Stimulated activated CD4-positive, alpha-beta T cell treated with anti-CD3 and anti-CD28 coated beads, Interleukin-15, amount 100 ng/mL, for 1 hour (primary cell): ENCODE results near the gene KCNK5.

Source experiments
- DNase-seq, 2 donors: peaks; one replicate each; pipeline ENCODE4 v3.0.0-alpha.2; 2020; ENCODE audit warnings: low read depth in 1 of 2, low spot score in 1 of 2

Gene KCNK5, protein sequence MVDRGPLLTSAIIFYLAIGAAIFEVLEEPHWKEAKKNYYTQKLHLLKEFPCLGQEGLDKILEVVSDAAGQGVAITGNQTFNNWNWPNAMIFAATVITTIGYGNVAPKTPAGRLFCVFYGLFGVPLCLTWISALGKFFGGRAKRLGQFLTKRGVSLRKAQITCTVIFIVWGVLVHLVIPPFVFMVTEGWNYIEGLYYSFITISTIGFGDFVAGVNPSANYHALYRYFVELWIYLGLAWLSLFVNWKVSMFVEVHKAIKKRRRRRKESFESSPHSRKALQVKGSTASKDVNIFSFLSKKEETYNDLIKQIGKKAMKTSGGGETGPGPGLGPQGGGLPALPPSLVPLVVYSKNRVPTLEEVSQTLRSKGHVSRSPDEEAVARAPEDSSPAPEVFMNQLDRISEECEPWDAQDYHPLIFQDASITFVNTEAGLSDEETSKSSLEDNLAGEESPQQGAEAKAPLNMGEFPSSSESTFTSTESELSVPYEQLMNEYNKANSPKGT

DNA sequence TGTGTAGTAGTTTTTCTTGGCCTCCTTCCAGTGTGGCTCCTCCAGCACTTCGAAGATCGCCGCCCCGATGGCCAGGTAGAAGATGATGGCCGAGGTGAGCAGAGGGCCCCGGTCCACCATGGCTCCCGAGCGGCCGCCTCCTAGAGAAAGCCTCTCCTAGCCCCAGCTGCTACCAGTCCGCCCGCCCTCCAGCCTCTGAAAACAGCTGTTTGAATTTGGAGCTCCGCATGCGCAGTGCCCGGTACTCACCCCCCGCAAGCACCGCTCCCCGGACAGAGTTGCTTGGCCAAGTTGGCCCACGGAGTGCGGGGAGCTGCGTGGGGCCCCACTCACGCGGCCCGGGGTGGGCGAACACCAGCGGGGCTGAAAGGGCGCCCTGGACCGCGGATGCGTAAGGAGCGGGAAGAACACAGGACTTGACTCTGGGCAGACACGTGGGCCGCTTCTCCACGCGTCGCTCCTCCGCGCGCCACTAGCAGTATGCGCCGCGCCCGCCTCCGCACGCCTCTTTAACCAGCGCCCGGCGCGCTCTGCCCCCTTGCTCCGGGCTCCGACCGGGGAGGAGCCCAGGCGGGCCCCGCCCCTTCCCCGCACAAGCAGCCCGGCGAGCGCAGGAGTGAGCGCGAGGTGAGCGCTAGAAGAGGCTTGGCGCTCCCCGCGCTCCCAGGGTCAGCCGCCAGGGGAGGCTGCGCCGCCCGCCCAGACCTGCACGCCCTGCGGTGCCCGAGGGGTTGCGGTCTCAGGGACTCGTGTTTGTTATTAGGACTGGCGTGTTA lies at the start of gene KCNK5:
TSS of gene KCNK5 (minus strand) at position 484 of the 776 bp plus-strand sequence. CDS start at position 120, 364 bp downstream.
- peak; percentile 31 to 73 for DNase-seq

DNA sequence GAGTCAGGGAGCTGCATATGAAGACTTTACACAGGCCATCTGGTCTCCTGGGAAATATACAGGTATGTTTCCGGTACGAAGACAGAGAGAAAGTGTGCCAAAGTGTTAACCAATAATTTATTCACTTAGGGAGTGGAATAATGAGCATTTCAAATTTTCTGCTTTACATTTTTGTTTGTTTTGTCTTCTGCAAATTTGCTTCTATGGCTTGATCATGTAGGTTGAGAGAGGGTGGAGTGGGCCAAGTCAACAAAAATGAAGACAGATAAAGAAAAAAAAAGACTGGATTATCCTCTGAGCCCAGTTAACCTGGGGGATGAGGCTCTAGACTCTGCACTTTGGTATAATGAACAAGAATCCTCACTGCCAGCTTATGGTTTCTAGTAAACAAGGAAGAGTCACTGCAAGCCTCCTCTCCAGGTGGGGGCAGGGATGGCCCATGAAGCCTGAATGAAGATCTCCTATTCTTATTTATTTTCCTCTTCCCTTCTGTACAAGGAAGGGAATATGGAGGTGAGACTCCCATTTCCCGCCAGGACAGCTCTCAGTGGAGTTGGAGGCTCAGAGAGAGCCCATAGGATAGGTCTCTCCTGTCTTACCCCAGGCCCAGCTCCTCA lies 47.2 kb upstream of the KCNK5 start:
- no peak for DNase-seq

DNA sequence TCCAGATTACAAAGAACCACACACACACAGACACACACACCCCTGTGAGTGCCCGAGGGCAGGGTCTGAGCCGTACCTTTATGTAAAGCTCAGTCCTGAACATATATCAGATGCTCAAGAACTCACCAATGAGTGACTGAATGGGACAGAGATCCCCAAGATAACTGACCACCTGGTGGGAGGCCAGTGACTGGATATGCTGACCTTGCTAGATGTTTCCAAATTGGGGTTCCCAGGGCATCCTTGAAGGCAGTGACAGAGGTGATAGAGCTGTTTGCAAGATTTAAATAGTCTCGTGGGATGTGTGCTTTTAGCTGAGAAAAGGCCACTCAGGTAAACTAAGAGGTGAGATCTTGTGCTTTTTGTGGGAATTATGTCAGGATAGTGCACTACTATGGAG lies 45.6 kb upstream of the KCNK5 start:
- DNase-seq = no peak

DNA sequence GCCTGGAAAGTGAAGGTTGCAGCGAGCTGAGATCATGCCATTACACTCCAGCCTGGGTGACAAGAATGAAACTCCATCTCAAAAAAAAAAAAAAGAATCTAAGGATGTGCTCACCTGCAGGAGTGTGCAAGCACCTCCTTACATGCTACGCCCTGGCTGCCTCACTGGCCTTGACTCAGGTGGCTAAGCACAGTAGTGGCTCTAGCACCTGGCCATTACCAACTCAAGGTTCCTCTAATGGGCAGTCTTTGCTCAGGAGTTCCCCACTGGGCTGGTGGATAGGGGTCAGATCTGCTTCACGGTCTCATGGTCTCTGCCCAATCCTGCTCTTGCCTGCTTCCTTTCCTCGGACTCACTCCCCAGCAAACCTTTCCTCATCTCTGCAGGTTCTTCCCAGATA lies 45.2 kb upstream of the KCNK5 start:
- no peak for DNase-seq

DNA sequence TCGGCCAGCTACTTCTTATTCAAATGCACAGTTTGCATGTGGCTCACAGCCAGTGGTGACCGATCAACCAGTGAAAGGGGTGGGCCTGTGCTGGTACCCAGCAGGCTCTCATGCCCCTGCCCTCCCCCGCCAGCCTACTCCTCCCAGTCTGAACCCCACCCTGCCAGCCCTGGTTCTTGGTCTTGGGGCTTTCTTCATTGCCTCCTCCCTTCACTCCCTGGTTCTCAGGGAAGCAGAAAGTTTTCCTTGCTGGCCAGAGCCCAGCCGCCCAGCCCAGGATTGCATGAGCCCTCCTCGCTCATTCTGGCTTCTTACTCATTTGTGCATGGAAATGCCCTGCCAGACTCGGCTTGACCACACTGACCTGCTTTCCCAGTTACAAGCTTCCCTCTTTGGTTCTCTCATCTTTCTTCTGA lies 44.1 kb upstream of the KCNK5 start:
- DNase-seq = no peak

DNA sequence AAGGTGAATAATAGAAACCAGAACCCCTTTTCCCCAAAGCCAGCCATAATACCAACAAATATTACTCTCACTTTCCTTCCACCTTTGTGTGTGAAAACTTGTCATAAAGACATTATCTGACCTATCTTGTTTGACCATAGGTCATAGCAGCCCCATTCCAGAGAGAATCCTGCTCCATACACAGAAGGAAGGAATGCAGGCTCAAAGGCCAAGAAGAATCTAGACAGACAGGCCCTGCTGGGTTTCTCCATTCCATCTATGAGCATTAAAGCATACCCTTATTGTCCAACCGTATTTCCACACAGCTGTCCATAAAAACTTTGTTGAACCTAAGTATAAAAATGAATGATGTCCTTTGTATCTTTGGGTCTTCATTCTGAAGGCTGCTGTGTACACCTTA lies 40.7 kb upstream of the KCNK5 start:
- DNase-seq = no peak

DNA sequence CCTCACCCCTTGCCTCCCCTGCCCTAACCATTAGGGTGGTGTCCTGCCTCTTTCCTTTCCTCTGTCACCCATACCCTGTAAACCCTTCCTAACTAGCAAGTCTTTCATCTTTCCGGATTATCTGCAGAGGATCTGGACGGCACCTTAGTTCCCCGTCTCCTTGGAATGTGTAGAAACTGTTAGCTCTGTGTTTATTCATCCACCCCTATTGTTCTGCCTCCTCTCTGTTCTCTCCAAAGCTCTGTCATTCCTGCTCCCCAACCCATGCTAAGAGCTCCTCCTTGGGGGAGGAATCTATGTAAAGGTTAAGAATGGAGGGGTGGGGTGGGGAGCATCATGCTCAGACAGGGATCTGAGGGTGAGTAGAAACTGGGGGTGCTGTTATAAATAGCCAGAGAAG lies 39.4 kb upstream of the KCNK5 start:
- no peak for DNase-seq

DNA sequence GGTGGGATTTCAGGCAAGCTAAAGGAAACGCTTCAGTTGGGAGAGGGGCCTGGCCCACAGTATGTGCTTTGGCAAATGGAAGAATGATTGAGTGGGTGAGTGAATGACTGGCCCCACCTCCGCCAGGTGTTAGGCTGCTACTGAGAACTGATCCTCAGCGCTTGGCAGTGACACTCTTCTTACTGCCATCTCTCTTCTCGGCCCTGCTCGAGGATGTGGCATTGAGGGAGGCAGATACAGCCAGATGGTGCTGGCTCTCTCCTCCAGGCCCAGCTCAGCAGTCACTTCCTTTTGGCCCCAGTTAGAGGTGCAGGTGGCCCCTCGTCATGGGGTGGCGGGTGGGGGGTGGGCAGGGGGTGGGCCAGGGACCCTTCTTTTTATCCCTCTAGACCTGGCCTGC lies 38.9 kb upstream of the KCNK5 start:
- no peak for DNase-seq

DNA sequence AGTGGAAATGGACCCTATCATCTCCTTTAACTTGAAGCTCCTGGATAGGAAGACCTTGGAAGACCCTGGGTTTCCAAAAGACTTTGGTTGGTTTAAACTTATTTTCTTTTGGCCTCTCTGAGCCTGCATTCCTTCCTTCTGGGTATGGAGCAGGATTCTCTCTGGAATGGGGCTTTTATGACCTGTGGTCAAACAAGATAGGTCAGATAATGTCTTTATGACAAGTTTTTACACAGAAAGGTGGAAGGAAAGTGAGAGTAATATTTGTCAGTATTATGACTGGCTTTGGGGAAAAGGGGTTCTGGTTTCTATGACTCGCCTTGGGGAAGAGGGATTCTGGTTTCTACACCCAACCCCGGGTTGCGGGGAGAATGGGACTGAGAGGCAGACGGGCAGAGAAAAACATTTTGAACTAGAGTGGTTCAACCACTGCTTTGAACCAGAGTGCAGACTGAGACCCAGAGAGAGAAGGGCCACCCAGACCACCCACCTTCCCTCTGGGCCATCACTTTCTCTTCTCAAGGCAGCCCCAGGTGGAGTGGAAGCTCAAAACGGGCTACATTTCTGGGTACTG lies 37.6 kb upstream of the KCNK5 start:
- DNase-seq = no peak

DNA sequence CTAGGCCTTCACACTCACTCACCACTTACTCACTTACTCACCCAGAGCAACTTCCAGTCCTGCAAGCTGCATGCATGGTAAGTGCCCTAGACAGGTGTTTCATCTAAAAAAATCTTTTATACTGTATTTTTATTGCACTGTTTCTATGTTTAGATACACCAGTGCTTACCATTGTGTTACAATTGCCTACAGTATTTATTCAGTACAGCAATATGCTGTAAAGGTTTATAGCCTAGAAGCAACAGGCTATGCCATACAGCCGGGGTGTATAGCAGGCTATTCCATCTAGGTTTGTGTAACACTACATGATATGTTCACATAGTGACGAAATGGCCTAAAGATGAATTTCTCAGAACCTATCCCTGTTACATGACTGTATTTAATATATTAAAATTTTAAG lies 37.1 kb upstream of the KCNK5 start:
- no peak for DNase-seq

DNA sequence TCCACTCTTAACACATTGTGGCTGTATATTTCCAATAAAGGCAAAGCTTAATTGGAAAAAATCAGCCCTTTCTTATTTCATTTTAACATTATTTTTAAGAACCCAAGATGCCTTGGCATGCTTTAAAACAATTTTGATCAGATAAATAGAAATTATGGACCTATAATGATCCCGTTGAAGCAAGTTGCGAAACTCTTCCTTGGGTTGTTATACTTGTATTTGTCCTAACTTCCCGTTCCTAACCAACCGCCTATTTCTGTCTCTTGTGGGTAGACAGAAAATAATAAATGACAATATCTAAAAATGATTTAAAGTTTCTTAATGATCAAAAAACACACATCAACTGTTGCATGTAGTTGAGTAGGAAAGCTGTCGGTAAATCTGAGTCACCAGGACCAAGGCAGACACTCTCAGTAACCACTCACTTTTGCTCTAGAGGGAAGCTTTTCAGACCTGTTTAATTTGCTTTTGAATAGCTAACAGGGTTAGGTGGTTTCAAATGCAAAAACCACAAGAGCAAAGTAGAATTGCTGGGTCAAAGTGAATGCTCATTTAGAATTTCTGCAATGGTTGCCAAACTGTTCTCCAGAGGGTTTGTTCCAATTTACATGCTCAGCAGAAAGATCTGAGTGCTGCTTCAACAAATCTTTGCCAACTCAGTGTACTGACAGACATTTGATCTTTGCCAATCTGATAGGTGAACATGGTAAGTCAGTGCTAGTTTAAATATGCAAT lies 34.2 kb upstream of the KCNK5 start:
- no peak for DNase-seq

DNA sequence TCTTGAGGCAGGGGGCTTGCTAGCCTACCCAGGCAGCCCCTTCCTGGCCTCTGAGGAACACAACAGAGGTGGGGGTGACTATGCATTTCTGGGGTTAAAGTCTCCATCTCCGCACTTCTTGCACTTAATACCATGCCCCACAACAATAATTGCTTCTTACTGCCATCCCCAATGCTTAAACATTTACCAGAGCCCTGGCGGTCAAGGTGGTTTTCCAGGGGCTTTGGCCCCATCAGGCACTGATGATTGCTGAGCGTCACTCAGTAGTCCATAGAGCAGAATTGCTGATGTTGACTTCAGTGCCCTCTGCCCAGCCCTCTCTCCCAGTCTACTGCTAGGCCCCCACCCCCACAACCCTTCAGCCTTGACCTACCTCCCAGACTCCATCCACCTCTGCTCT lies 32.5 kb upstream of the KCNK5 start:
- no peak for DNase-seq

DNA sequence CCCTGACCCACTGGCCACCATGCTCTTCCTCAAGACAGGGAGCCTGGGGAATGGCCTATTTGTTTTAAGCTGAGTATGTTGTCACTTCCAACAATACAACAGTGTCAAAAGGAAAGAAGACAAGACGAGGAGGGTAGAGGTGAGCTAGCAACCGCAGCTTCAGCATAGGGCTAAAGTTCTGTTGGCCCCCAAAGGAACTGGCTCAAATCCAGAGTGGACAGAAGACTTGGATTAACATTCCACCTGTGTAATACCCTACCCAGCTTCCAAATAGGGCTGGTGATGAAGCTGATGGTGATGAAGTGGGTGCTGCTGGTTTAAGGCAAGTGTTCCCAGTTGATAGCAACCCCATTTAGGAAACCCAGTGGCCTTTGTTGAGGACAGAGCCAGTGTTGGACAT lies 31.7 kb upstream of the KCNK5 start:
- no peak for DNase-seq

DNA sequence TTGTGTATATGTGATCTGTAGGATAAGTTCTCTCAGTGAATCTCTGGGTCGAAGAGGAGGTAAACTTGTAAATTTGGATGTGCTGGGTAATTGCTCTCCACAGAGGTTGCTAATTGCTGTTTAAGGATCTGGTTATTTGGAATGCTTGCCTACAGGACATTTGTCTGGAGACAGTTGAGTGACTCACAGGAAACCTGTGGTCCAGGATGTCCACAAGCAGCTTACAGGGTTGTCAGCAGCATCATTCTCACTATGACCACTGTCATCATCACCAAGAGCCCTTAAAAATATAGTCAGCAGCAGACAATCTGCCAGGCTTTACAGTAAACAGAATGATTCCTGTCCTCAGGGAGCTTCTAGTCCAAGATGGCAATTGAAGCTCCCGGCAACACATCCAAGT lies 31.2 kb upstream of the KCNK5 start:
- no peak for DNase-seq

DNA sequence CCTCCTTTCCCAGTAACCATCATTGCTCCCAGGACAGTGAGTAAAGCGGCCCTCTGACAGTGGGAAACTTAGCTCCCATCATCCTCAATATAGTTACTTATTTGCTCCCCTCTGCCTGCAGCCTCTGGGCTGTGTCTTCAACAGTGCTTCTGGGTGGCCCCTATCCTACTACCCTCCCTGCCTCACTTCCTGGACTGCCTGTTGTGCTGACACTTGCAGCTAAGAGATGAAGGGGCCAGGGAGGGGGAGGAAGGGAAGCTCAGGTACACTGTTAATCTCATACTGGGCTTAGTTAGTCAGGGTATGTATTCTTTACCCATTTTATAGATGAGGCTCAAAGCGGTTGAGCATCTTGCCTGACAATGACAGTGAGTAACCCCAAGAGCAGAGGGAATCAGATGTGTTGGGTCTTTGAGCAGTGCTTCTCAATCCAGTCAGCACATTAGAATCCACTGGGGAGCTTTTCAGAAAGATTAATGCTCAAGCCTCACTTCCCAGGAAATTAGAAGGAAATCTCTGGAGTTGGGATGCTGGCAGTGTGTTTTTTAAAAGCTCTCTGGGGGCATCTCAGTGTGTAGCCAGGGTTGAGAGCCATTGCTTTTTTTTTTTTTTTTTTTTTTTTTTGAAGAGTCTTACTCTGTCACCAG lies 27.1 kb upstream of the KCNK5 start:
- no peak for DNase-seq

DNA sequence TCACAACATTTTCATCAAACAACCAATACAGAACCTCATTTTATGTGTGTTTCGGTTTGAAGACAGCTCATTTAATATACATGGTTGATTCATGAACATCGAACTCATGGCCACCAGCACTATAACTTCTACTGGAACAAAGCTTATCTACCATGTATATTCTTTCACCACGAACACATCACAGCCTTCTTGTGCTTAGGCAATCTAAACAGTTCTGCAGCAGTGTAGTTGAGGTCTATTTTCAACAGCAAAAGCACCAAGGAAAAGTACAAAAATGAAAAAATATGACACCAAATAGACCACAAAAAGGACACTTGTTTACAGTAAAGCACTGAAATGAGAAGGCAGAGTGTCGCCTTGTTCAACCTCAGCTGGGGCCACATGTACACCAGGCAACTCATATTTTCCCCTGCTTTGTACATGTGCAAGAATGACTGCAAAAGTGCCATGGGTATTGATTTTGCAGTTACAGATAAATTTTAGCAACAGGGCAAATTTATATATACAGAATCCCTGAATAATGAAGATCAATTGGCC lies 25.8 kb upstream of the KCNK5 start:
- no peak for DNase-seq

DNA sequence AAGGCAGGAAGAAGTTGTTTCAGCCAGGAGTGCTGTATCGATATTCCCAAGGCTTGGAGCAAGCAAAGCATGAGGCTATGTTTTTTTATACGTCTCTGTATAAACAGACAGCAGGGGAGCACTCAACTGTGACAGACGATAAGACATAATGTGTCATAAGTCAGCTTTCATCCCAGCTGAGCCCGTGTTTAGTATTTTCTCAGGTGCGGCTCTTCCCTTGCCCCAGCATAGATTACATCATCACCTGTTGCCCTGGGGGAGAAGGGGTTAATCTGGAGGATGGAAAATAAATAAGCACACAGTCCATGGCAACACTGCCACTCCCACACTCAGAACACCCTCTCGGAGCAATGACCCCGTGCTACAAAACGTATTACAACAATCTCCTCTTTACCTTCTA lies 22.1 kb upstream of the KCNK5 start:
- no peak for DNase-seq

DNA sequence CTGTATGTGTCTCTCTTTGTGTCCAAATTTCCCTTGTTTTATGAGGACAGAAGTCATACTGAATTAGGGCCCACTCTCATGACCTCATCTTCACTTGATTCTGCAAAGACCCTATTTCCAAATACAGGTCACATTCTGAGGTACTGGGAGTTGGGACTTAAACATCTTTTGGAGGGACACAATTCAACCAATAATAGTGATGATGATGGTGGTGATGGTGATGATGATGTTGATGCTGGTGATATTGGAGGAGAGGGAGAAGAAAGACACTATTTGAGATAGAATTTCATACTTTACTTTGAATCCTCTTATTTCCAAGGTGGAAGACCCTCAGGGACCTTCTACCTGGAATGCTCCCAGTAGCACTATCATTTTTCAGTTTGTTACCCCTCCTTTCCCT lies 21.2 kb upstream of the KCNK5 start:
- DNase-seq = no peak

DNA sequence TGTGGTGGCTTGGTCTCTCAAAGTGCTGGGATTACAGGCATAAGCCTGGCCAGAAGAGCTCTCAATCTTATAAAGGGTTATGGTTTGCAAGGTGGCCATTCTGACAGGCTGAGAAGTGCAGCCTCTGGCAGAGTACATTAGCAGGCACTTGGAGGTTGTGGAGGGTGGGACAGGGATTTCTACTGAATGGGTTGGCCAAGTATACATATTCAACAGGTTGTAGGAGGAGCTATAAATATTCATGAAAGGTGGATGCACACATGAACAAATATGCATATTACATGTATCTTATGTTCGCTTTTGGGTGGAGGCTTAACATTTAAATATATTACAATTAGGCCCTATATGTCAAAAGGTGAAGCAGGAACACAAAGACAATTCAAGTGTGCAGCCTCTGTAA lies 20.0 kb upstream of the KCNK5 start:
- DNase-seq = no peak

DNA sequence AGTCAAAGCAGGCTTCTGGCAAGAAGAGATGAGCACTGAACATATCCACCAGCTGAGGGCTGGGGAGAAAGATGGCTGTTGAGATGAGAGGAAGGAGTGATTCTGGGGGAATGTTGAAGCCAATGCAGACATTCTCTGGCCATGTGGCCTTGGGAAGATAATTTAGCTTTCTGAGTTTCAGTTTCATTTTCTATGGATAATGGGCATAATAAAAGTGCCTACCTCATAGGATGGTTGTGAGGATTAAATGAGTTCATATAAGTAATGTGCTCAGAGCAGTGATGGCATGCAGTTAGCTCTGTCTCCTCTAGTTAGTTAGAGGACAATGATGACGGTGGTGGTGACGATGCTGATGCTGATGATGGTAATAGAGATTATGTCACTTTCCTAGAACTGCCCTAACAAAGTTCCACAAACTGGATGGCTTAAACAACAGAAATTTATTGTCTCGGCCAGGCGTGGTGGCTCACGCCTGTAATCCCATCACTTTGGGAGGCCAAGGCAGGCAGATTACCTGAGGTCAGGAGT lies 18.5 kb upstream of the KCNK5 start:
- DNase-seq = no peak
